ENCODE data around the gene ZBTB5. TPM values are rescaled to one million over a fixed set of nuclear protein-coding genes. Genes with fewer than 3 reads are reported as not detected.

The ZBTB5 gene
- total and polyA plus RNA-seq, 2 of the 4 experiments (the other 2 are of a cell fraction) = 6.3 to 9.1 TPM

- CTCF ChIA-PET = no interaction called here
- no peak overlapping the region for H3K18ac ChIP-seq (ENCODE audit: low read depth, low read length)
- DNase-seq = no peak
- no peak for TF ChIP-seq MAFK (IDR thresholded peaks at IDR 0.05; ENCODE audit: low read depth, low read length)
- no peak for TF ChIP-seq RCOR1 (IDR thresholded peaks at IDR 0.05; ENCODE audit: insufficient replicate concordance, low read length)
- no peak for TF ChIP-seq FOS (IDR thresholded peaks at IDR 0.05; ENCODE audit: low read depth, low read length)
- no peak for TF ChIP-seq CEBPB (IDR thresholded peaks at IDR 0.05; ENCODE audit: low read depth, low read length)
- TF ChIP-seq RFX5 (IDR thresholded peaks at IDR 0.05; ENCODE audit: low read depth, low read length) = no peak
- TF ChIP-seq POLR2A (IDR thresholded peaks at IDR 0.05; ENCODE audit: low read depth, low read length) = no peak
- TF ChIP-seq, protein P1, sequence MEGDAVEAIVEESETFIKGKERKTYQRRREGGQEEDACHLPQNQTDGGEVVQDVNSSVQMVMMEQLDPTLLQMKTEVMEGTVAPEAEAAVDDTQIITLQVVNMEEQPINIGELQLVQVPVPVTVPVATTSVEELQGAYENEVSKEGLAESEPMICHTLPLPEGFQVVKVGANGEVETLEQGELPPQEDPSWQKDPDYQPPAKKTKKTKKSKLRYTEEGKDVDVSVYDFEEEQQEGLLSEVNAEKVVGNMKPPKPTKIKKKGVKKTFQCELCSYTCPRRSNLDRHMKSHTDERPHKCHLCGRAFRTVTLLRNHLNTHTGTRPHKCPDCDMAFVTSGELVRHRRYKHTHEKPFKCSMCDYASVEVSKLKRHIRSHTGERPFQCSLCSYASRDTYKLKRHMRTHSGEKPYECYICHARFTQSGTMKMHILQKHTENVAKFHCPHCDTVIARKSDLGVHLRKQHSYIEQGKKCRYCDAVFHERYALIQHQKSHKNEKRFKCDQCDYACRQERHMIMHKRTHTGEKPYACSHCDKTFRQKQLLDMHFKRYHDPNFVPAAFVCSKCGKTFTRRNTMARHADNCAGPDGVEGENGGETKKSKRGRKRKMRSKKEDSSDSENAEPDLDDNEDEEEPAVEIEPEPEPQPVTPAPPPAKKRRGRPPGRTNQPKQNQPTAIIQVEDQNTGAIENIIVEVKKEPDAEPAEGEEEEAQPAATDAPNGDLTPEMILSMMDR (conservative IDR thresholded peaks at IDR 0.05; ENCODE audit: low read depth, low read length) = no peak
- TF ChIP-seq USF2 (IDR thresholded peaks at IDR 0.05; ENCODE audit: low read depth, low read length) = no peak
- no peak for TF ChIP-seq NFE2L2 (IDR thresholded peaks at IDR 0.05; ENCODE audit: low read depth, low read length)
- TF ChIP-seq ELK1 (IDR thresholded peaks at IDR 0.05; ENCODE audit: borderline replicate concordance, low read depth, low read length) = no peak
- no peak overlapping the region for H3K9ac ChIP-seq (ENCODE audit: low read depth, low read length)
- no peak overlapping the region for H3K4me2 ChIP-seq (ENCODE audit: low read depth, low read length)
- H3K14ac ChIP-seq (replicated peaks; ENCODE audit: low read depth, low read length) = no peak overlapping the region
- BruUV-seq (replicated peaks) = no TSS peak
- no peaks in the 10 kb centered on the region for H3K4me1 ChIP-seq (ENCODE audit: control insufficient read depth, insufficient read depth, low read length)
- H3K9me1 ChIP-seq (ENCODE audit: insufficient read depth, low read length) = no peaks in the 10 kb centered on the region
- H3K56ac ChIP-seq (ENCODE audit: extremely low read depth, insufficient read depth, low read length) = no peak overlapping the region
- H3K23ac ChIP-seq (ENCODE audit: low read depth, low read length) = no peak overlapping the region
- H3K36me3 ChIP-seq (ENCODE audit: control insufficient read depth, insufficient read depth, low read length) = no peaks in the 10 kb centered on the region
- no peak overlapping the region for H2BK15ac ChIP-seq (ENCODE audit: low read depth, low read length)
- H3K4ac ChIP-seq (ENCODE audit: low read depth, low read length) = no peak overlapping the region
- no peak overlapping the region for H2AK9ac ChIP-seq (replicated peaks; ENCODE audit: low read depth, low read length, poor library complexity)
- no peak overlapping the region for H2AFZ ChIP-seq (replicated peaks; ENCODE audit: low read length, poor library complexity)
- peaks cover 15% of the 10 kb centered on the region; the same call in 1 of the 2 replicates for H3K27me3 ChIP-seq (ENCODE audit: control insufficient read depth, insufficient read depth, low read length)
- H4K8ac ChIP-seq (ENCODE audit: low read depth in 2 of 2, low read length in 2 of 2) = no peak overlapping the region
- no peak overlapping the region for H2BK20ac ChIP-seq (ENCODE audit: low read depth, low read length)
- no peak for ATAC-seq (ENCODE audit: low read depth)
- no peak overlapping the region for H2BK5ac ChIP-seq (ENCODE audit: low read depth, low read length, poor library complexity, severe bottlenecking)
- no peak overlapping the region for H4K5ac ChIP-seq (ENCODE audit: low read depth, low read length)
- intact Hi-C loops (cut with micrococcal nuclease) (no loop called here), in situ Hi-C loops (cut with MboI; ENCODE audit: low sequenced_read_pairs) (no loop called here), dilution Hi-C loops (cut with HindIII; ENCODE audit: low sequenced_read_pairs, unreplicated experiment) (no loop called here)
- no peaks in the 10 kb centered on the region for H3K9me3 ChIP-seq (ENCODE audit: control insufficient read depth, insufficient read depth, low read length)
- no peak overlapping the region for H3K27ac ChIP-seq (ENCODE audit: insufficient read depth, low read length)
- H2AK5ac ChIP-seq (ENCODE audit: low read depth, low read length) = no peak overlapping the region
- no peaks in the 10 kb centered on the region for H3K79me1 ChIP-seq (ENCODE audit: low read depth in 1 of 2, low read length in 2 of 2)
- POLR2A ChIA-PET (ENCODE audit: unreplicated experiment) = no interaction called here
- no peaks in the 10 kb centered on the region for H4K20me1 ChIP-seq (ENCODE audit: insufficient read depth, low read length)
- no peak overlapping the region for H3K4me3 ChIP-seq (ENCODE audit: insufficient read depth, low read depth, low read length)
- H2BK120ac ChIP-seq (ENCODE audit: low read depth, low read length) = no peak overlapping the region
- WGBS, 2 experiments (ENCODE audit: extremely low coverage in 2 of 2, insufficient read length in 1 of 2) = 53% methylated on average over 3 of the region's 12 CpGs; no CpG with 5 or more reads in 1 of the 2 experiments
- H4K91ac ChIP-seq (ENCODE audit: insufficient read depth, low read depth, low read length) = no peak overlapping the region
These were observed 70.0 kb downstream of the ZBTB5 start for GRCh38 chr9:37395229-37395628.

Data from IMR-90 (cell line).